GM19324 (cell line): ENCODE results near the gene ATP5MG.
"Not testable (repeated sequence)": the region's sequence is repeated elsewhere in the genome, so short reads cannot be mapped to it uniquely, and the experiment has no call there.

Experiments
- ATAC-seq: cut with Tn5 transposase; IDR thresholded peaks from one replicate; pipeline ENCODE4 v1.9.1; 2021; ENCODE audit warnings: mild to moderate bottlenecking, moderate library complexity; ENCODE audit not compliant: unreplicated experiment, low FRiP score

ATP5MG gene

DNA sequence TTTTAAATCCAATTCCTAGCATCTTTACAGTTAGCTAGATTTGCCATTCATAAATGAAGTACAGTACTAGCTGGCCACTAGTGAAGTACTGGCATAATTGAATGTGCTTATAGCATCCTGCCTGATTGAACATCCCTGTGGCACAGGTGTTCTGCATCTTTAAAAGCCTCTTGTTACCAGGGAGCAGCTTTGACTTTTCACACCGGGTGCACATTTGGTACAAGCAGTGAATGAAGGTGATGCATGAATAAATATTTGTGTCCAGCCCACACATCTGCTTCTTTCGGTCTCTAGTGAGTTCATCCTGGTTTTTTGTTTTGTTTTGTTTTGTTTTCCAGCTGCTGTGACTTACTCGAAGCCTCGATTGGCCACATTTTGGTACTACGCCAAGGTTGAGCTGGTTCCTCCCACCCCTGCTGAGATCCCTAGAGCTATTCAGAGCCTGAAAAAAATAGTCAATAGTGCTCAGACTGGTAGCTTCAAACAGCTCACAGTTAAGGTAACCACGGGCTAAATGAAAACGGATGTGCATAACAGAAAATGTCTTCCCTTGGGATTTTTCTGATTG is 5.3 kb downstream of the ATP5MG start:
- no peak for ATAC-seq

DNA sequence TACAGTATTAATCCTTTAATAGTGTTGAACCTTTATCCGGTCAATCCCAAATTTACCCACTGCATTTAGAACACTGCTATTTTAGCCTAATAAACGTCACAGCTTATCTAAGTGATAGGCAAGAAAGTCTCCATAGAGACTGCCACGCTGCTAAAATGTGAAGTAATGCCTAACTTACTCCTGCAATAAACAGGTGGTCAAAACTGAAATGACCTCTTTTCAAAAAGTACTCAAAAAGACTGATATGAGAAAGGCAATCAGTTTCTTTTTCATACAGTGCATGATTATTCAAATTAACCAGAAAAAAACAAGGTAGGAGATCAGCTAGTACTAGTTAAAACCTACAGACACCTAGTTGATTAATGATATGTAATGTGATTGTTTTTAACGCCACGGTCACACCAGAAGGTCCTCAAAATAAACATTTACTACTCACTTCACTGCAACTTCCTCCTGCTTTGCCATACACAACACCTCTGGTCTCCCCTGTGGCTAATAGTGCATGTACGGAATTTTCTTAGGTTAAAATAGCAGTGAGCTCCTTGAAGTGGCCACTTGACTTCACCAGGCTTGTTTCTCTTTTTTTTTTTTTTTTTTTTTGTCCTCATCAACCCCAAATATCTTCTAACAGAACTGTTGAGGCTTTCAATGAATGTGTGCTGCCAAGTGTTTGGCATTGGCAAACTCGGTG is 8.8 kb downstream of the ATP5MG start:
- ATAC-seq: peak; percentile 59

DNA sequence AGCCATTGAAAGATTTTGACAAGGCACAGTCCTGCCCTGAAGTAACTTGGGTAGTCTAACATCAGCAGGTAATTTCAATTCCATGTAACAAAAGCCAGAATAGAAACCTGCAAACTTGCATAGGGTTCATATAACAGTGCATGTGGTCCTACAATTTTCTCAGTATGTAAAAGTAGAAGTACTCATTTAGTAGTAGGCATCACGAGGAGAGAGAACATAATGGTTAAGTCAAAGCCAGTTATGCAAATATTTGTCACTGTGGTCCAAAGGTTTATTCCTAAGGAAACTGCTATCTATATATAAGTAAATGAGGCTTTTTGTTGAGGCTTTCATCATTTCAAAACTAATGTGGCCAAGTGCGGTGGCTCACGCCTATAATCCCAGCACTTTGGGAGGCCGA is 10.1 kb downstream of the ATP5MG start:
- no peak for ATAC-seq

DNA sequence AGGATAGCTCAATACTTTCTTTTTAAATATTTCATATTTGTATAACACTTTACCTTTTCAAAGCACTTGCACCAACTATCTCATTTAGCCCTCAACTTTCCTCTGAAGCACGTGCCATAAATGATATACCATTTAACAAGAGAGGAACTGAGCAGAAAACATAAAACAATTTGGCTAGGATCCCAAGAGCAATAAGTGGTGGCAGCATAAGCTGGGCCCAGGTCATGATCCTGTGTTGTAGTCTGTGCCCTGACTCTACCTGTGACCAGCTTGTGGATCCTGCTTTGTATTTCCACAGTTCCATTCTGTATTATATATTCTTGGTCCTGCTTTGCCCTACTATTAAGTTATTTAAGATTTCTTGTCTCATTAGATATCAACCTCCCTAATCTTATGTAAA is 11.5 kb downstream of the ATP5MG start:
- no peak for ATAC-seq

DNA sequence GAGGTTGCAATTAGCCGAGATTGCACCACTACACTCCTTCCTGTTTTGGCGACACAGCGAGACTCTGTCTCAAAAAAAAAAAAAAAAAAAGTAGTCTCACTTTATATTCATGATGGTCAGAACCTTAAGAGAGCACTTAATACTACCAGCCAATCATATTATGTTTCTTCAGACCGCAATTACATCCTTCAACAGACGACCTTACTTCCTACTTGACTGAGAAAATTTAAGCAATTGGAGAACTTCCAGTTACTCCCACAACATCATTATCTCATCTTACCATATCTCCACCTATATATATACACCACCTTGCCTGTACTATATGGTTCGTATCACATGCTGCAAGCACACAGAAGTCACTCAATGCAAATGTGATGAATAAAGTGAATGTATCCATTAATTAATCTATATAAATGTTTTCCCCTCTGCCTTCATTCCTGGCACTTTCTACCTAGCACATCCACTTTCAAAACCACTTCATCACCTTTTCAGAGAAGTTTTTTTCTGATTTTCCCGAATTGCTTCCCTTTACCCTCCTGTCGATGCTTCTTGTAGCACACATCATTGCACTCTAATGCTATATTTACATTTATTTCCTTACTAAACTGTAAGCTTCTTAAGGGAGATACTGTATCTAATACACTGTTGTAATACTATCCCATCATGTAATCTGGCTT is 13.8 kb downstream of the ATP5MG start:
- no peak for ATAC-seq

DNA sequence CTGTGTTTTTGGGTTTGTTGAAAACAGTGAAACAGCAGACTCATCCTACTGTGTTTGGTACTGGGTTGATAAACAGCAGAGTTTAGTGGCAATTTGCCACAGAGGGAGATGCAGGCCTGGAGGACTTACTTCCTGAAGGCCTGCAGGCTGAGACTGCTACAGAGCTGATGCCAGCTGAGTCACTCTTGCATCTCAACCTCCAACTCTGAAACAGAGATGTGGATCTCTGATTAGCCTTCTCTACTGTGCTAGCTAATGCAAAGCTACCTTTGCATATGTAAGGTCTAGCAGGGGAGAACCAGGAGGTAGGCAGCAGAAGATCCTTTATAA is 14.3 kb downstream of the ATP5MG start:
- no peak for ATAC-seq

DNA sequence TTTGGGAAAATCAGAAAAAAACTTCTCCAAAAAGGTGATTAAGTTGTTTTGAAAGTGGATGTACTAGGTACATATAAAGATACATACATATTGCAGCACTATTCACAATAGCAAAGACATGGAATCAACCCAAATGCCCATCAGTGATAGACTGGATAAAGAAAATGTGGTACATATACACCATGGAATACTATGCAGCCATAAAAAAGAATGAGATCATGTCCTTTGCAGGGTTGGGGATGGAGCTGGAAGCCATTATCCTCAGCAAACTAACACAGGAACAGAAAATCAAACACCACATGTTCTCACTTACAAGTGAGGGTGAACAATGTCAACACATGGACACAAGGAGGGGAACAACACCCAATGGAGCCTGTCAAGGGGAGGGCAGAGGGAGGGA is 15.5 kb downstream of the ATP5MG start:
- ATAC-seq: not testable (repeated sequence)

DNA sequence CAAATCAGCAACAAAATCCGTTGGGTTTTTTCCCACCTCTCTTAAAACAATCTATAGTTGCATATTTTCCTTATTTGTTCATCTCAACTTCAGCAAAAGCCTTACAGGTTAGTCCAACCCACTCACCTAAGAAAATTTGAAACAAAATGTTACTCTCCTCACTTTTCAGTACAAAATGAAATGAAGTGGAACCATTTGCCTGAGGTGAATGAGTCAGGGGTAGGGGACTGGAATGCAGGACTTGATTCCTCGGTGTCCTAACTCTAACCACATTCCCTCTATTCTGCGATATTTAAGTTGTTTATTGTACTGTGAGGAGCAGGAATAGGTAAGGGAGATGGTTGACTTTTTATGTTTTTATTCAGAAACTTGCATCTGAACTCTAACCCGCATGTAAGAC is 16.4 kb downstream of the ATP5MG start:
- ATAC-seq: no peak

DNA sequence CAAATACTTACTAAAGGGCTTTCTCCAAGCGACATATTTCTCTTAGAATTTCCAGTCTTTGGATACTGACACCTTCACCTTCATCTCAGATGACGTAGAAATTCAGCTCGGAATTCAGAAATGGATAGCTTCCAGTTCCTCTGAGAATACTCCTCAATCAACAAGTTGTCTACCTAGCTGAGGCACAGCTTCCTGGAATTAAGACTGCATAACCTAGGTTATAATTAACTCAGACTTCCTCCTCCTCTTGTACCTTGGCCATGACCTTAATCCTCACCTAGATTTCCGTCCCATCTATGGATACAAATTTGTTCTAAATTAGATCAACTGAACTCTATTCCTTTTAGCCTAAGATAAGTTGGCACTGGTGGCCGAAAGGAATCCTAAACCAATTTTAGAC is 17.4 kb downstream of the ATP5MG start:
- ATAC-seq: no peak

DNA sequence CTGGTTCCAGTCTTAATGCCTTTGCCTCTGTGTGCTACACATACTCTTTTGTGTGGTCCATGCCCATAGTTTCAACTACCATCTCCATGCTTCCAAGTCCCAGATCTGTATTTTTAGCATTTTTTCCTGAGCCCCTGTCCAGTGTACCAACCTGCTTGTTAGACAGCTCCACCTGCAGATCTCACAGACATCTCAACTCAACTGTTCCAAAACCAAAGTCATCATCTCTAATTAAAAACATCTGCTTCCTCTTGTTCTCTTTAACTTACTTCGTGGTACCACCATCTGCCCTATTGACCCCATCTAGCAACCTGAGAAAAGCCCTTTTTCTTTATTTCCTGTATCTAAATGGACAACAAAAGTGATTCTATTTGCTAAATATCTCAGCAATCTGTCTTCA is 26.3 kb downstream of the ATP5MG start:
- ATAC-seq: no peak

DNA sequence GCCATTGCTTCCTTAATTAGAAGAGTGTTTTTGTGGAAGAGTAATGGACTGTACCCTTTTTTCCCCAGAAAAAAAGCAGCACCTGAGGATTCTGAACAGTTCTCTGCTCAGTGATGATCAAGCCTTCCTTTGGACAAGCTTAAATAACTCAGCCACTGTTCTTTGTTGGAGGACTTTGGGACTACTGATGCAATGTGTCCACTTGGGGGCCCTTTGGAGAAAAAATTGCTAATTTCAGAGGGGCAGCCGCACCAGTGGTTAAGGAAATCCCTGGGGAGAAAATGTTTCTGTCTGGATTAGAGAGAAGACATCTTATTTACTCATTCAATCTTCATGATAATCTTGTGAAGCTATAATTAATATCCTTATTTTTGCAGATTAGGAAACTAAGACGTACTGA is 29.6 kb downstream of the ATP5MG start:
- no peak for ATAC-seq

DNA sequence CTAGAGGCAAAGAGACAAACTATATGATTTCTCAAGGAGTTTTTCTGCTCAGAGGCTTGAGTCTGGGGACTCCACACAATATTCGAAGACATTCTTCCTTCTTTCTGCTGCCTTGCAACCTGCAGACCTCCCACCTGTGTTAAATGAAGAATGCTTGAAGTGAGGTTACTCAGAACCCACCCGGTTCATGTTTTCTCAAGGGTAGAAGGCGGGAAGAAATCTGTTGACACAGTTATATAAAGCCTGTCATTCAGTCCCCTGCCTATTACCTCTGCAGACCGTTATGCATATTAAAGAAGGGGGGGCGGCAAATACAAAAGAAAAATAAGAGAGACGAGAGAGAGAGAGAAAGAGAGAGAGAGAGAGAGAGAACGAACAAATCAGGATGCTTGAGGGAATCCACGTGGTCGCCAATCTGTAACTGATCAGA is 32.7 kb downstream of the ATP5MG start:
- no peak for ATAC-seq

DNA sequence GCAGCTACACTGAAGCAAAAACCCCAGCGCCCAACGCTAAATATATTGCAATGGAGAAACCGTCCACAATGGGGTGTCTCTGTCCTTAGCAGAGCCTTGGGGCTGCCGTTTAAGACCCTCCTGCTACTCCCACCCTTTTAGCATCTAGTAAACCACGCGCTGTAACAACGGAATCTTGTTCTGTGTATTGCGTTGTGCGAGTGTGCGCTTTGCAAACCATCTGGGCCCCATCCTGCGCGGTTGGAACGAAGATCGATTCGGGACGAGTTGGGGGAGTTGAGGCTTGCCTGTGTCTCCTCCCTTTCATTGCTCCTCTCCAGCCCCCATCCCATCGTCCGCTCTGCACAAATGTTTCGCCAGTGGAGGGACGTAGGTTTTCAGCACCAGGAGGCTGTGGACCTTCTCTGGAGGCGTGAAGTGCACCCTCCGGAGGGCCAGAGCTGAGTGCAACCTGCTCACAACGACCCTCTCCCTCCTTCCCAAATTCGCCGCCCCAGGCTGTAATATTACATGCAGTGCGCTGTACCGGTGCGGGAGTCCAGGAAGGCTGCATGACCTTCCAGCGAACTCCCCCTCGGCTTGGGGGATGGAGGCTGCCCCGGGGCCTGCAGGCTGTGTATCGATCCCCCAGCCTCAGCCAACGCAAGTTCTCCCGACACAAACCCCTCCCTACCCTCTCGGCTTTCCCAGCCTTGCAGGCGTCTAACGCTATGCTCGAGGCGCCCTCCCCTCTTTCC is 33.3 kb downstream of the ATP5MG start:
- no peak for ATAC-seq

DNA sequence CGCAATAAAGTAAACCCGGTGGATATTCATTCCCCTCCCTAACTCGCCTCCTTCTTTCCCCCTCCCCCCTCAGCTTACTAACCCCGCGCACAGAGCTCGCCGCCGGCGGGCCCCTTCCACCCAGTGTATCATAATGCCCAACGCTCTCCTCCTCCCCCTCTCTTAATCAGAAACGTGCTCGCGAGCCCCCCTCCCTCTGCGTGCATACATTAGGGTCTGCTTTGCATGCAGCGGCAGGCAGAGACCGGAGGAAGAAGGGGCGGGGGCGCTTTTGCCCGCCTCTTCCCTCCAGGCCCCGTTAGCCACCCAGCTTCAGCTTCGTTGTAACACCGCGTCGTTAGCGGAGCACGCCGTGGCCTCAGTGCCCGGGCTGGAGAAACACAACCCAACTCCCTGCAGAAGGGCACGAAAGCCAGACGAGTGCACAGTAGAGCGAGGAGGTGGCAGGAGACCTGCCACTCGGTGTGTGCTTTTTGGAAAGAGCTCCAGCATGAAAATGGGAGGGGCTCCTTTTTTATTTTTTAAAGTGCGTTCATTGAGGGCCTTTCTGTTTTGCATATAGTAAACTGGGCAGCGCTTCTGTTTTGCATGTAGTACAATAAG is 34.0 kb downstream of the ATP5MG start:
- ATAC-seq: peak; percentile 21

DNA sequence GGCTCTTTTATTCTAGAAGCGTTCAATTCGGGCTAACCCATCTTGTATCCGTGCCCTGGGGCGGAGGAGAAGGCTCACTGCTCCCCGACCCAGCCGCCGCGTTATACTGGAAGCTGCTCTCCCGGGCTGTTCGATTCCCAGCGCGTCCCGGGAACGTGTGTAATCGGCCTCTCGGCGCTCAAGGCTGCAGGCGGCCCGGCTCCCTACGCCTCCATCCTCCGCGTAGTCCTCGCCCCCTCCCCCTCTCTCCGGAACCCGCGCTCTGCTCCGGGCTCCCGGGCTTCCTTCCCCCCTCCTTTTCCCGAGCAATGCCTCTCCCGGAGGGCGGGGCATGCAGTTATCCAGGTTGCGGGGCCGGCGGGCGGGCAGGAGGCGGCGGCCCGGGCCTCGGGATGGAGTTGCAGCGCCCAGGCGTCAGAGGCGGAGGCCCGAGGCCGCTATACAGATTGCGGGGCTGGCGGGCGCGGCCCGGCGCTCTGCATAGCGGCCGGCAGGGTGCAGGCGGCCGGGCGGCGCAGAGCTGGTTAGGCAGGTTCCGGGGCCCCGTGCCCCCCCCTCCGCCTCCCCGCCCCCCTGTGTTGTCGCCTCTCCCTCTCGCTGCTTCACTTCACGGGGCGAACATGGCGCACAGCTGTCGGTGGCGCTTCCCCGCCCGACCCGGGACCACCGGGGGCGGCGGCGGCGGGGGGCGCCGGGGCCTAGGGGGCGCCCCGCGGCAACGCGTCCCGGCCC is 34.7 kb downstream of the ATP5MG start, which contains the start of gene KMT2A:
KMT2A (plus strand) TSS at position 600 of the 732 bp plus-strand sequence; CDS start at position 621, 21 bp downstream.
- ATAC-seq: peak; percentile 72

DNA sequence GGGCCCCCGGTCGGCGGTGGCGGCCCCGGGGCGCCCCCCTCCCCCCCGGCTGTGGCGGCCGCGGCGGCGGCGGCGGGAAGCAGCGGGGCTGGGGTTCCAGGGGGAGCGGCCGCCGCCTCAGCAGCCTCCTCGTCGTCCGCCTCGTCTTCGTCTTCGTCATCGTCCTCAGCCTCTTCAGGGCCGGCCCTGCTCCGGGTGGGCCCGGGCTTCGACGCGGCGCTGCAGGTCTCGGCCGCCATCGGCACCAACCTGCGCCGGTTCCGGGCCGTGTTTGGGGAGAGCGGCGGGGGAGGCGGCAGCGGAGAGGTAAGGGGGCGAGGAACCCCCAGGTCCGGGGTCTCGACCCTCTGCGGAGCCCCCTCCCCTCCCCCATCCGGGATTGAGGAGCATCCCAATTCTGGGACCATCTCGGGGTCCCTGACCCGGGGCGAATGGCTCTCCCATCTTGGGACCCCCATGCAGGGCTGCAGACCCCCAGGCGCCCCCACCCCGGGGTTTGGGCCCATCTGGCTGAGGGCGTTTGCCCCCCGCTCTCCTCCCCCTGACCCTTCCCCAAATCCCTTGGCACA is 35.3 kb downstream of the ATP5MG start:
- ATAC-seq: peak; percentile 21

DNA sequence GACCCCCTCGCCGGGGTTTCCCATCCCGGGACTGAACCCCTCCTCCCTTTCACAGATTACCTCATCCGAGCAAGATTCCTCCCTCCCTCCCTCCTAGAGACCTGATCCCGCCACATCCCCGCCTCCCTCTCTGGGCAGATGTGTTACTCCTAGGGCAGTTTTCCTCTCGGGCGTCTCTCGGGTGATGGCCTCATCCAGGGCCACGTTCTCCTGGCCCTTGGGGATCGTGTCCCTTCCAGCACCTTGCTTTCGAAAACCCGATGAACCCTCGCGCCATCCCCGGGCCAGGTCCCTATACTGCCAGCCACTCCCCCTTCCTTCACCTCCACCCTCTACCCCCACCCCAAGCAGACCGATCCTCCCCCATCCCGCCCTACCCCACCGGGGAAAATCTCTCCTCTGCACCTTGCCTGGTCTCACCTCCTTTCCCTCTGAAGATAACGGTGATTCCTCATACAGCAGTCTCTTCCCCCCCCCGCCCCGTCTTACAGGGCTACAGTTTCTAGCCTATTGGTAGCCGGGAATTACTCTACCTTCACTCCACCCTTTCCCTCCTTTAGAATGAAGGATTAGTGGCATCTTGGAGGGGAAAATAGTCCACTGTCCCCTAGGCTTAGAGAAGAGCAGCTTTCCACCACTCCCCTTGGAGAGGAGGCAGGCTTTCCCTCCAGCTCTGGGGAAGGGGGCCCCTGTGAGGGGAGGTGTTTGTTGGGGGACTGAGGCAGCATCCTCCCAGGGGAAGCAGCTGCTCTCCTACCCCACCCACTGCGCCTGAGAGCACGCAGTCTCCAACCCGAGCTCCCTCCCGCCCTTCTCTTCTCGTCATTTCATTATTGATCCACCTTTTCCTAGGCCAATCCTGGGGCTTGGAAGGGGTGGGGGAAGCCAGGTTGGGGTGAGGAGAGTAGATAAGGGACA is 36.1 kb downstream of the ATP5MG start:
- ATAC-seq: no peak

DNA sequence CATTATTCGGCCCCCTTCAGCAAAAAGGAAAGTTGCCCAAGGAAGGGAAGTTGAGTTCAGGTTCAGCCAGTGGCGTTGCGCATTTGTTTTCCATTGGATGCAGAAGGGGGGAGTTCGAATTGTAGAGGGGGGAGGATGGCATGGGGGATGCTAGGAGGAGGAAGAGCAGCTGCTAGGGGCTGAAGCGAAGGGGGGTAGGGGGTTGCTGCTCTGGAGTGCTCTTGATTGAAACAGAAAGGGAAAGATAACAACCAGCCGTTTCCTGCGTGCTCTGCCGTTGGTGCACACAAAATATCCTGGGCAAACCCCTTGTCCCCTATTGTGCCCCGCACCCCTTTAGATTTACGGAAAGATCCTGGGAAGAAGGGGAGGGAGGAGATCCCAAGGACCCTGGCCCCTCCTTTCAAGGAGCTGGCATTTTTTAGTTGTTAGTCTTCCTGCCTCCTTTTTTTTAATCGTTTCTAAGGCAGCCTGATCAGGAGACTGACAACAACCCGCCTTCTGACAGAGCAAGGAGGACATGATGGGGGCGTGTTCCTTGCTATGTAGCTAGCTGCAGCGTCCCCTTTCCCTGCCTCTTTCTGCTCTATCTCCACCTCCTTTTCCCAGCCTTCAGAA is 37.0 kb downstream of the ATP5MG start:
- no peak for ATAC-seq
